ENCODE results near the gene VAT1. TPM values are rescaled to one million over a fixed set of nuclear protein-coding genes. Genes with fewer than 3 reads are reported as not detected.
"Not testable (repeated sequence)": the region's sequence is repeated elsewhere in the genome, so short reads cannot be mapped to it uniquely, and the experiment has no call there.

VAT1 gene
- 100 to 1,000 TPM in 7 of 8 experiments, 10 to 100 TPM in 1; 42.9 to 426 (median 125) TPM for total RNA-seq

GRCh38 chr17:43021741-43022512, at the start of gene VAT1:
VAT1 (minus strand) TSS chr17:43022385; CDS start chr17:43022322, 63 bp downstream.
- Histone ChIP-seq H3K4me3 (peak within 1 kb of the TSS; percentile 57 to 99 (median 68)), H3K27ac (peak within 1 kb of the TSS; percentile 87), H3K4me1 (replicated peaks in 1 of 2) (peaks cover 42 to 43% of the 10 kb centered on the region in 2 donors)
- in situ Hi-C loops (cut with MboI; ENCODE audit: low pct_unique_long_range_greater_than_20kb in 2 of 9, low sequenced_read_pairs in 9 of 9, unreplicated experiment in 9 of 9), result loop anchor here in 1 of 9 experiments (25.0 kb wide), 1 partner anchor 315 kb away; no protein-coding TSS in a partner anchor
- 0% methylated on average over 1 to 8 of the region's 80 CpGs; no CpG with 5 or more reads in 7 of the 10 experiments for WGBS, 10 experiments
- ATAC-seq (replicated peaks in 6 of 8), result peak; percentile 38 to 58 (median 42)

- ATAC-seq (replicated peaks in 6 of 8), result no peak
- 80 to 100% (median 100%) methylated on average over 1 of the region's 1 CpG; no CpG with 5 or more reads in 5 of the 10 experiments for WGBS, 10 experiments
- Histone ChIP-seq H3K27ac (no peak overlapping the region), H3K4me3 (no peak overlapping the region), H3K4me1 (replicated peaks in 1 of 2) (peaks cover 12 to 16% of the 10 kb centered on the region in 2 donors)
- in situ Hi-C loops (cut with MboI; ENCODE audit: low pct_unique_long_range_greater_than_20kb in 2 of 9, low sequenced_read_pairs in 9 of 9, unreplicated experiment in 9 of 9), result no loop called here
Observed at GRCh38 chr17:43070872-43071271, 48.7 kb upstream of the VAT1 start.

GRCh38 chr17:43070257-43070656, 48.1 kb upstream of the VAT1 start:
- ATAC-seq (replicated peaks in 6 of 8), result no peak
- H3K4me1 ChIP-seq (replicated peaks in 1 of 2), result peaks cover 12 to 16% of the 10 kb centered on the region in 2 donors
- in situ Hi-C loops (cut with MboI; ENCODE audit: low pct_unique_long_range_greater_than_20kb in 2 of 9, low sequenced_read_pairs in 9 of 9, unreplicated experiment in 9 of 9), result no loop called here
- H3K4me3 ChIP-seq, result no peak overlapping the region
- 20 to 100% (median 80%) methylated on average over 1 of the region's 1 CpG; no CpG with 5 or more reads in 3 of the 10 experiments for whole genome bisulfite sequencing, 10 experiments
- H3K27ac ChIP-seq, result no peak overlapping the region

GRCh38 chr17:43069368-43069898, 47.2 kb upstream of the VAT1 start:
- WGBS, 10 experiments, result 0 to 100% (median 69%) methylated on average over 1 to 3 of the region's 3 CpGs; no CpG with 5 or more reads in 1 of the 10 experiments
- peak in 4 of 8 experiments; percentile 19 to 31 (median 26) for ATAC-seq (replicated peaks in 6 of 8)
- Histone ChIP-seq H3K4me1 (replicated peaks in 1 of 2) (peaks cover 12 to 16% of the 10 kb centered on the region in 2 donors), H3K27ac (no peak overlapping the region), H3K4me3 (no peak overlapping the region)
- in situ Hi-C loops (cut with MboI; ENCODE audit: low pct_unique_long_range_greater_than_20kb in 2 of 9, low sequenced_read_pairs in 9 of 9, unreplicated experiment in 9 of 9), result no loop called here

- ATAC-seq (replicated peaks in 6 of 8), result peak; percentile 57 to 98 (median 94)
- in situ Hi-C loops (cut with MboI; ENCODE audit: low pct_unique_long_range_greater_than_20kb in 2 of 9, low sequenced_read_pairs in 9 of 9, unreplicated experiment in 9 of 9), result no loop called here
- WGBS, 10 experiments, result 48 to 100% (median 75%) methylated on average over 1 to 6 of the region's 6 CpGs
- Histone ChIP-seq H3K4me1 (replicated peaks in 1 of 2) (peaks cover 12 to 16% of the 10 kb centered on the region in 2 donors), H3K4me3 (no peak overlapping the region), H3K27ac (peak overlapping the region; percentile 8 to 15)
Observed at GRCh38 chr17:43068570-43069367, 46.6 kb upstream of the VAT1 start.

- in situ Hi-C loops (cut with MboI; ENCODE audit: low pct_unique_long_range_greater_than_20kb in 2 of 9, low sequenced_read_pairs in 9 of 9, unreplicated experiment in 9 of 9), result no loop called here
- ATAC-seq (replicated peaks in 6 of 8), result no peak
- 49 to 100% (median 82%) methylated on average over 1 to 10 of the region's 10 CpGs; no CpG with 5 or more reads in 2 of the 10 experiments for WGBS, 10 experiments
Observed at GRCh38 chr17:43062984-43063638, 40.9 kb upstream of the VAT1 start.

GRCh38 chr17:43056051-43056450, 33.9 kb upstream of the VAT1 start:
- ATAC-seq (replicated peaks in 6 of 8), result no peak
- Histone ChIP-seq H3K4me1 (replicated peaks in 1 of 2) (no peaks in the 10 kb centered on the region), H3K4me3 (no peak overlapping the region), H3K27ac (no peak overlapping the region)
- WGBS, 10 experiments, result 93 to 100% (median 100%) methylated on average over 1 to 7 of the region's 7 CpGs; no CpG with 5 or more reads in 1 of the 10 experiments
- in situ Hi-C loops (cut with MboI; ENCODE audit: low pct_unique_long_range_greater_than_20kb in 2 of 9, low sequenced_read_pairs in 9 of 9, unreplicated experiment in 9 of 9), result no loop called here

More at GRCh38 chr17:43062984-43063638, 40.9 kb upstream of the VAT1 start:
- H3K4me3 ChIP-seq, result no peak overlapping the region
- no peak overlapping the region for H3K27ac ChIP-seq
- H3K4me1 ChIP-seq (replicated peaks in 1 of 2), result peaks cover 0 to 3% of the 10 kb centered on the region in 2 donors

GRCh38 chr17:43053008-43053407, 30.8 kb upstream of the VAT1 start:
- H3K4me3 ChIP-seq; ATAC-seq (replicated peaks in 6 of 8); H3K27ac ChIP-seq; H3K4me1 ChIP-seq (replicated peaks in 1 of 2); in situ Hi-C loops (cut with MboI; ENCODE audit: low pct_unique_long_range_greater_than_20kb in 2 of 9, low sequenced_read_pairs in 9 of 9, unreplicated experiment in 9 of 9): not testable (repeated sequence)
- 80 to 100% (median 97%) methylated on average over 1 to 4 of the region's 7 CpGs; no CpG with 5 or more reads in 6 of the 10 experiments for WGBS, 10 experiments

GRCh38 chr17:43051969-43052368, 29.8 kb upstream of the VAT1 start:
- WGBS, 10 experiments, result 80 to 100% (median 100%) methylated on average over 1 of the region's 1 CpG; no CpG with 5 or more reads in 5 of the 10 experiments
- ATAC-seq (replicated peaks in 6 of 8), result peak in 2 of 8 experiments; percentile 35 to 74
- in situ Hi-C loops (cut with MboI; ENCODE audit: low pct_unique_long_range_greater_than_20kb in 2 of 9, low sequenced_read_pairs in 9 of 9, unreplicated experiment in 9 of 9), result no loop called here
- Histone ChIP-seq H3K4me1 (replicated peaks in 1 of 2) (no peaks in the 10 kb centered on the region), H3K27ac (no peak overlapping the region), H3K4me3 (no peak overlapping the region)

- no peak overlapping the region for H3K27ac ChIP-seq
- peaks cover 31 to 32% of the 10 kb centered on the region in 2 donors for H3K4me1 ChIP-seq (replicated peaks in 1 of 2)
- WGBS, 10 experiments, result 50 to 97% (median 94%) methylated on average over 1 to 4 of the region's 4 CpGs; no CpG with 5 or more reads in 1 of the 10 experiments
- no peak overlapping the region for H3K4me3 ChIP-seq
- ATAC-seq (replicated peaks in 6 of 8), result no peak
- in situ Hi-C loops (cut with MboI; ENCODE audit: low pct_unique_long_range_greater_than_20kb in 2 of 9, low sequenced_read_pairs in 9 of 9, unreplicated experiment in 9 of 9), result no loop called here
Observed at GRCh38 chr17:43044024-43044423, 21.8 kb upstream of the VAT1 start.

GRCh38 chr17:43043307-43043706, 21.1 kb upstream of the VAT1 start:
- ATAC-seq (replicated peaks in 6 of 8), result peak in 1 of 8 experiments; percentile 62
- peaks cover 32% of the 10 kb centered on the region in 2 donors for H3K4me1 ChIP-seq (replicated peaks in 1 of 2)
- H3K4me3 ChIP-seq, result no peak overlapping the region
- in situ Hi-C loops (cut with MboI; ENCODE audit: low pct_unique_long_range_greater_than_20kb in 2 of 9, low sequenced_read_pairs in 9 of 9, unreplicated experiment in 9 of 9), result no loop called here
- H3K27ac ChIP-seq, result no peak overlapping the region

- Histone ChIP-seq H3K27ac (no peak overlapping the region), H3K4me3 (no peak overlapping the region), H3K4me1 (replicated peaks in 1 of 2) (peaks cover 44% of the 10 kb centered on the region in 2 donors)
- in situ Hi-C loops (cut with MboI; ENCODE audit: low pct_unique_long_range_greater_than_20kb in 2 of 9, low sequenced_read_pairs in 9 of 9, unreplicated experiment in 9 of 9), result no loop called here
- WGBS, 10 experiments, result 20 to 100% (median 50%) methylated on average over 1 to 5 of the region's 5 CpGs; no CpG with 5 or more reads in 1 of the 10 experiments
- ATAC-seq (replicated peaks in 6 of 8), result peak in 1 of 8 experiments; percentile 14
Observed at GRCh38 chr17:43042025-43042628, 19.9 kb upstream of the VAT1 start.

Measured in motor neuron (in vitro differentiated cells).